ENCODE data around the gene PNLIP.

- TF ChIP-seq CTCF (IDR thresholded peaks at IDR 0.05), result no peak
- no peak for TF ChIP-seq ZFX (IDR thresholded peaks at IDR 0.05; ENCODE audit: borderline replicate concordance)
Measured at GRCh38 chr10:116510565-116510964, 35.2 kb upstream of the PNLIP start.

Data from 22Rv1 (cell line).